Cardiac fibroblast (primary cell): ENCODE measurements around the gene PID1.
A peak's percentile ranks its signal among the peaks of the same experiment; 100 is the strongest.

Experiments
- DNase-seq, 2 donors: peaks; one replicate each; pipeline versions ENCODE4 v3.0.0 to v3.0.0-alpha.2; 2010; ENCODE audit warnings: low read depth in 2 of 2
- H3K4me3 ChIP-seq, 2 donors: replicated peaks in 1 of 2; 1 replicate in 1 of 2; 2 replicates in 1 of 2; pipeline ENCODE4 v1.5.1; 2011; ENCODE audit warnings: low read depth in 2 of 2, low read length in 2 of 2, mild to moderate bottlenecking in 2 of 2, moderate library complexity in 1 of 2
- CTCF ChIP-seq: IDR thresholded peaks from one replicate; pipeline ENCODE4 v1.5.1; 2011; ENCODE audit warnings: low read depth, mild to moderate bottlenecking, low read length, inconsistent platforms

PID1 gene

GRCh38 chr2:229270551-229271410 is at the start of gene PID1:
TSS of gene PID1 (minus strand) at chr2:229271287. CDS start at chr2:229271043, 244 bp downstream.
- peak within 1 kb of the TSS; percentile 79 to 86 for H3K4me3 ChIP-seq
- TF ChIP-seq CTCF = no peak
- DNase-seq = peak; percentile 55 to 69

- no peak for DNase-seq
- TF ChIP-seq CTCF = no peak
- H3K4me3 ChIP-seq = no peak overlapping the region
These were observed 48.5 kb upstream of the PID1 start for GRCh38 chr2:229319558-229319957.

- TF ChIP-seq CTCF = no peak
- DNase-seq = peak; percentile 33 to 68
- no peak overlapping the region for H3K4me3 ChIP-seq
These were observed 43.0 kb upstream of the PID1 start for GRCh38 chr2:229314117-229314516.

- H3K4me3 ChIP-seq = no peak overlapping the region
- DNase-seq = peak; percentile 84 to 93
- TF ChIP-seq CTCF = no peak
These were observed 42.5 kb upstream of the PID1 start for GRCh38 chr2:229313591-229313990.

GRCh38 chr2:229301237-229301636 is 30.1 kb upstream of the PID1 start:
- no peak for DNase-seq
- no peak for TF ChIP-seq CTCF
- H3K4me3 ChIP-seq = no peak overlapping the region

GRCh38 chr2:229300790-229301189 is 29.7 kb upstream of the PID1 start:
- no peak overlapping the region for H3K4me3 ChIP-seq
- DNase-seq = peak; percentile 22 to 66
- no peak for TF ChIP-seq CTCF

GRCh38 chr2:229300371-229300770 is 29.3 kb upstream of the PID1 start:
- TF ChIP-seq CTCF = no peak
- DNase-seq = no peak

More at GRCh38 chr2:229300371-229300770, 29.3 kb upstream of the PID1 start:
- H3K4me3 ChIP-seq = no peak overlapping the region
